PFSK-1 (cell line): ENCODE data around the gene DPT.

ENCODE experiments used
- FOXP2 ChIP-seq: optimal IDR thresholded peaks from 2 replicates; pipeline ENCODE3; 2011; ENCODE audit warnings: borderline replicate concordance, control low read depth, inconsistent platforms; ENCODE audit not compliant: insufficient read depth; ENCODE audit errors: extremely low read length, extremely low read depth
- POLR2AphosphoS5 ChIP-seq: IDR thresholded peaks from 2 replicates; pipeline ENCODE4 v1.6.1; 2012; ENCODE audit warnings: low read depth, mild to moderate bottlenecking, control low read depth, low read length, moderate library complexity
- REST ChIP-seq, 2 experiments: IDR thresholded peaks; 2 replicates each; pipeline versions ENCODE4 v1.6.1 to v1.8.0; 2011 to 2012; ENCODE audit warnings: low read depth in 2 of 2, low read length in 2 of 2, control low read depth in 1 of 2, inconsistent platforms in 1 of 2, mild to moderate bottlenecking in 1 of 2, moderate library complexity in 1 of 2; ENCODE audit not compliant: insufficient read depth in 1 of 2
- SIN3A ChIP-seq: IDR thresholded peaks from 2 replicates; pipeline ENCODE4 v1.6.1; 2012; ENCODE audit warnings: mild to moderate bottlenecking, low read length, moderate library complexity, borderline replicate concordance; ENCODE audit not compliant: insufficient read depth
- TAF1 ChIP-seq: IDR thresholded peaks from 2 replicates; pipeline ENCODE4 v1.6.1; 2012; ENCODE audit warnings: low read length, control low read depth, borderline replicate concordance; ENCODE audit not compliant: insufficient read depth

The DPT gene

GRCh38 chr1:168700575-168701268, 28.3 kb downstream of the DPT start:
- TF ChIP-seq POLR2AphosphoS5 (no peak), FOXP2 (no peak), REST (IDR thresholded peaks at IDR 0.05; ENCODE audit: insufficient read depth in 1 of 2, low read depth in 2 of 2, low read length in 2 of 2) (no peak), TAF1 (no peak), SIN3A (no peak)

- no peak for TF ChIP-seq SIN3A
- TF ChIP-seq POLR2AphosphoS5: no peak
- TF ChIP-seq REST (IDR thresholded peaks at IDR 0.05; ENCODE audit: insufficient read depth in 1 of 2, low read depth in 2 of 2, low read length in 2 of 2): no peak
- TF ChIP-seq TAF1: no peak
- TF ChIP-seq FOXP2: no peak
Measured at GRCh38 chr1:168698453-168698852, 30.6 kb downstream of the DPT start.

GRCh38 chr1:168697356-168698126, 31.5 kb downstream of the DPT start:
- no peak for TF ChIP-seq FOXP2
- no peak for TF ChIP-seq SIN3A
- TF ChIP-seq TAF1: no peak
- no peak for TF ChIP-seq REST (IDR thresholded peaks at IDR 0.05; ENCODE audit: insufficient read depth in 1 of 2, low read depth in 2 of 2, low read length in 2 of 2)
- TF ChIP-seq POLR2AphosphoS5: no peak

- TF ChIP-seq SIN3A (no peak), TAF1 (no peak), REST (IDR thresholded peaks at IDR 0.05; ENCODE audit: insufficient read depth in 1 of 2, low read depth in 2 of 2, low read length in 2 of 2) (no peak), POLR2AphosphoS5 (no peak), FOXP2 (no peak)
Measured at GRCh38 chr1:168696125-168696760, 32.8 kb downstream of the DPT start.
